Neural cell (in vitro differentiated cells): ENCODE measurements around the gene DDX50. TPM values are rescaled to one million over a fixed set of nuclear protein-coding genes. Genes with fewer than 3 reads are reported as not detected.
"Not testable (repeated sequence)": the region's sequence is repeated elsewhere in the genome, so short reads cannot be mapped to it uniquely, and the experiment has no call there.

Experiments
- H2AFZ ChIP-seq: fragments of 200-600, 300-800 bp; sonication (generic), shearing (Covaris generic); 2 replicates; pipeline ENCODE4 v1.6.0; 2014; ENCODE audit warnings: low read depth, mild to moderate bottlenecking, antibody characterized with exemption, low read length, moderate library complexity
- H3F3A ChIP-seq: fragments of 200-600 bp; shearing (Covaris generic); 2 replicates; pipeline ENCODE4 v1.6.1; 2016; ENCODE audit warnings: mild to moderate bottlenecking, moderate library complexity, mixed read lengths, antibody characterized with exemption, low read length; ENCODE audit not compliant: insufficient read depth, poor library complexity, severe bottlenecking
- H3K27ac ChIP-seq: fragments of 200-600, 300-800 bp; sonication (generic), shearing (Covaris generic); 2 replicates; pipeline ENCODE4 v1.5.1; 2014; ENCODE audit warnings: mild to moderate bottlenecking, low read length, moderate library complexity
- H3K27me3 ChIP-seq: fragments of 300-800, 200-600 bp; sonication (generic), shearing (Covaris generic); 2 replicates; pipeline ENCODE4 v1.6.0; 2014; ENCODE audit warnings: mild to moderate bottlenecking, low read depth, low read length, moderate library complexity; ENCODE audit not compliant: insufficient read depth
- H3K36me3 ChIP-seq: fragments of 300-800, 200-600 bp; sonication (generic), shearing (Covaris generic); 2 replicates; pipeline ENCODE4 v1.5.1; 2014; ENCODE audit warnings: mild to moderate bottlenecking, antibody characterized with exemption, low read length, moderate library complexity; ENCODE audit not compliant: insufficient read depth
- H3K4me2 ChIP-seq: fragments of 300-800, 200-600 bp; sonication (generic), shearing (Covaris generic); 2 replicates; pipeline ENCODE4 v1.6.0; 2014; ENCODE audit warnings: mild to moderate bottlenecking, low read length
- H3K4me3 ChIP-seq: fragments of 300-800, 200-600 bp; sonication (generic), shearing (Covaris generic); 2 replicates; pipeline ENCODE4 v1.5.1; 2014; ENCODE audit warnings: mild to moderate bottlenecking, low read length, moderate library complexity
- H3K79me2 ChIP-seq: fragments of 200-600 bp; shearing (Covaris generic); replicated peaks from 2 replicates; pipeline ENCODE4 v1.6.0; 2014; ENCODE audit warnings: mild to moderate bottlenecking, low read length, moderate library complexity; ENCODE audit not compliant: insufficient read depth
- H3K9ac ChIP-seq: fragments of 300-800, 200-600 bp; sonication (generic), shearing (Covaris generic); 2 replicates; pipeline ENCODE4 v1.6.1; 2016; ENCODE audit warnings: mild to moderate bottlenecking, low read length, mixed read lengths
- H3K9me2 ChIP-seq: fragments of 200-600 bp; shearing (Covaris generic); 2 replicates; pipeline ENCODE4 v1.6.1; 2016; ENCODE audit warnings: mild to moderate bottlenecking, low read length, mixed read lengths; ENCODE audit not compliant: insufficient read depth
- H3K9me3 ChIP-seq: fragments of 200-600, 300-800 bp; sonication (generic), shearing (Covaris generic); 2 replicates; pipeline ENCODE4 v1.6.1; 2016; ENCODE audit warnings: mild to moderate bottlenecking, mixed run types, low read length, moderate library complexity, mixed read lengths
- H4K20me1 ChIP-seq: fragments of 200-600 bp; shearing (Covaris generic); 2 replicates; pipeline ENCODE4 v1.6.1; 2016; ENCODE audit warnings: mild to moderate bottlenecking, mixed run types; ENCODE audit not compliant: insufficient read depth
- EP300 ChIP-seq: fragments of 450-650 bp; conservative IDR thresholded peaks from 2 replicates; pipeline ENCODE4 v1.6.1; 2014; ENCODE audit warnings: antibody characterized with exemption, mild to moderate bottlenecking, moderate library complexity; ENCODE audit not compliant: poor library complexity, severe bottlenecking
- EZH2 ChIP-seq: fragments of 200-600, 300-800 bp; shearing (Covaris generic), sonication (generic); IDR thresholded peaks from 2 replicates; pipeline ENCODE4 v1.6.1; 2014; ENCODE audit warnings: antibody characterized with exemption, low read length, borderline replicate concordance, mild to moderate bottlenecking; ENCODE audit not compliant: insufficient read depth, poor library complexity, severe bottlenecking
- MXI1 ChIP-seq: fragments of 450-650 bp; conservative IDR thresholded peaks from 2 replicates; pipeline ENCODE4 v1.6.1; 2014; ENCODE audit warnings: antibody characterized with exemption, mild to moderate bottlenecking; ENCODE audit not compliant: poor library complexity, severe bottlenecking
- POLR2AphosphoS5 ChIP-seq: IDR thresholded peaks from 2 replicates; pipeline ENCODE4 v1.6.1; 2012
- RAD21 ChIP-seq: fragments of 450-650 bp; conservative IDR thresholded peaks from 2 replicates; pipeline ENCODE4 v1.6.1; 2014; ENCODE audit warnings: antibody characterized with exemption, mild to moderate bottlenecking, moderate library complexity
- SMC3 ChIP-seq: fragments of 450-650 bp; conservative IDR thresholded peaks from 2 replicates; pipeline ENCODE4 v1.6.1; 2014; ENCODE audit warnings: antibody characterized with exemption, mild to moderate bottlenecking, moderate library complexity; ENCODE audit not compliant: poor library complexity
- TAF1 ChIP-seq: IDR thresholded peaks from 2 replicates; pipeline ENCODE4 v1.6.1; 2012; ENCODE audit warnings: low read depth
- polyA plus RNA-seq: library from polyadenylated mRNA; depleted of rRNA; stranded (reverse); fragments of >200 nt; gene quantifications from 2 replicates; pipeline ENCODE4 v1.2.3, GENCODE V29; 2014
- TF ChIP-seq, protein P1 (sequence below): fragments of 450-650 bp; IDR thresholded peaks from 2 replicates; pipeline ENCODE4 v1.5.1; 2014; ENCODE audit warnings: antibody characterized with exemption, mild to moderate bottlenecking, moderate library complexity; ENCODE audit not compliant: poor library complexity, severe bottlenecking
- TF ChIP-seq, protein P2 (sequence below): IDR thresholded peaks from 2 replicates; pipeline ENCODE4 v1.6.1; 2012; ENCODE audit warnings: borderline replicate concordance

Gene DDX50
- polyA plus RNA-seq, 1 donor from 2014 or later = 51.1 TPM

GRCh38 chr10:68864611-68865010 lies 36.5 kb upstream of the DDX50 start:
- TF ChIP-seq SMC3 (no peak), RAD21 (no peak), EP300 (no peak), TAF1 (no peak), POLR2AphosphoS5 (no peak), MXI1 (no peak), EZH2 (no peak)
- TF ChIP-seq, protein P1, sequence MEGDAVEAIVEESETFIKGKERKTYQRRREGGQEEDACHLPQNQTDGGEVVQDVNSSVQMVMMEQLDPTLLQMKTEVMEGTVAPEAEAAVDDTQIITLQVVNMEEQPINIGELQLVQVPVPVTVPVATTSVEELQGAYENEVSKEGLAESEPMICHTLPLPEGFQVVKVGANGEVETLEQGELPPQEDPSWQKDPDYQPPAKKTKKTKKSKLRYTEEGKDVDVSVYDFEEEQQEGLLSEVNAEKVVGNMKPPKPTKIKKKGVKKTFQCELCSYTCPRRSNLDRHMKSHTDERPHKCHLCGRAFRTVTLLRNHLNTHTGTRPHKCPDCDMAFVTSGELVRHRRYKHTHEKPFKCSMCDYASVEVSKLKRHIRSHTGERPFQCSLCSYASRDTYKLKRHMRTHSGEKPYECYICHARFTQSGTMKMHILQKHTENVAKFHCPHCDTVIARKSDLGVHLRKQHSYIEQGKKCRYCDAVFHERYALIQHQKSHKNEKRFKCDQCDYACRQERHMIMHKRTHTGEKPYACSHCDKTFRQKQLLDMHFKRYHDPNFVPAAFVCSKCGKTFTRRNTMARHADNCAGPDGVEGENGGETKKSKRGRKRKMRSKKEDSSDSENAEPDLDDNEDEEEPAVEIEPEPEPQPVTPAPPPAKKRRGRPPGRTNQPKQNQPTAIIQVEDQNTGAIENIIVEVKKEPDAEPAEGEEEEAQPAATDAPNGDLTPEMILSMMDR = no peak
- TF ChIP-seq, protein P2, sequence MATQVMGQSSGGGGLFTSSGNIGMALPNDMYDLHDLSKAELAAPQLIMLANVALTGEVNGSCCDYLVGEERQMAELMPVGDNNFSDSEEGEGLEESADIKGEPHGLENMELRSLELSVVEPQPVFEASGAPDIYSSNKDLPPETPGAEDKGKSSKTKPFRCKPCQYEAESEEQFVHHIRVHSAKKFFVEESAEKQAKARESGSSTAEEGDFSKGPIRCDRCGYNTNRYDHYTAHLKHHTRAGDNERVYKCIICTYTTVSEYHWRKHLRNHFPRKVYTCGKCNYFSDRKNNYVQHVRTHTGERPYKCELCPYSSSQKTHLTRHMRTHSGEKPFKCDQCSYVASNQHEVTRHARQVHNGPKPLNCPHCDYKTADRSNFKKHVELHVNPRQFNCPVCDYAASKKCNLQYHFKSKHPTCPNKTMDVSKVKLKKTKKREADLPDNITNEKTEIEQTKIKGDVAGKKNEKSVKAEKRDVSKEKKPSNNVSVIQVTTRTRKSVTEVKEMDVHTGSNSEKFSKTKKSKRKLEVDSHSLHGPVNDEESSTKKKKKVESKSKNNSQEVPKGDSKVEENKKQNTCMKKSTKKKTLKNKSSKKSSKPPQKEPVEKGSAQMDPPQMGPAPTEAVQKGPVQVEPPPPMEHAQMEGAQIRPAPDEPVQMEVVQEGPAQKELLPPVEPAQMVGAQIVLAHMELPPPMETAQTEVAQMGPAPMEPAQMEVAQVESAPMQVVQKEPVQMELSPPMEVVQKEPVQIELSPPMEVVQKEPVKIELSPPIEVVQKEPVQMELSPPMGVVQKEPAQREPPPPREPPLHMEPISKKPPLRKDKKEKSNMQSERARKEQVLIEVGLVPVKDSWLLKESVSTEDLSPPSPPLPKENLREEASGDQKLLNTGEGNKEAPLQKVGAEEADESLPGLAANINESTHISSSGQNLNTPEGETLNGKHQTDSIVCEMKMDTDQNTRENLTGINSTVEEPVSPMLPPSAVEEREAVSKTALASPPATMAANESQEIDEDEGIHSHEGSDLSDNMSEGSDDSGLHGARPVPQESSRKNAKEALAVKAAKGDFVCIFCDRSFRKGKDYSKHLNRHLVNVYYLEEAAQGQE = no peak
- Histone ChIP-seq H3K27me3 (no peaks in the 10 kb centered on the region), H3K79me2 (no peaks in the 10 kb centered on the region), H3K4me2 (no peak overlapping the region), H3K9ac (no peak overlapping the region), H3K36me3 (no peaks in the 10 kb centered on the region), H2AFZ (no peak overlapping the region), H4K20me1 (no peaks in the 10 kb centered on the region), H3K9me2 (no peaks in the 10 kb centered on the region), H3K4me3 (no peak overlapping the region), H3F3A (no peaks in the 10 kb centered on the region), H3K9me3 (no peaks in the 10 kb centered on the region), H3K27ac (no peak overlapping the region)

DNA sequence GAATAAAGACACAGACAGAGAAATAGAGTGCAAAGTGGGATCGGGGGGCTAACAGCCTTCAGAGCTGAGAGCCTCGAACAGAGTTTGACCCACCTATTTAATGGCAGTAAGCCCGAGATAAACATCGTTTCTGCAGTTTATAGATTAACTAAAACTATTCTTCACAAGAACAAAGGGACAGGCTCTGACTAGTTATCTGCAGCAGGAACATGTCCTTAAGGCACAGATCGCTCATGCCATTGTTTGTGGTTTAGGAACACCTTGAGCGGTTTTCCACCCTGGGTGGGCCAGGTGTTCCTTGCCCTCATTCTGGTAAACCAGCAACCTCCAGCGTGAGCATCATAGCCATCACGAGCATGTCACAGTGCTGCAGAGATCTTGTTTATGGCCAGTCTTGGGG lies 32.9 kb upstream of the DDX50 start:
- not testable (repeated sequence) for H4K20me1 ChIP-seq, H3K4me2 ChIP-seq, H3K27ac ChIP-seq, H3K36me3 ChIP-seq, H3K9me2 ChIP-seq, H3K27me3 ChIP-seq, H3F3A ChIP-seq, H3K4me3 ChIP-seq, H2AFZ ChIP-seq, H3K9ac ChIP-seq, H3K9me3 ChIP-seq, H3K79me2 ChIP-seq

DNA sequence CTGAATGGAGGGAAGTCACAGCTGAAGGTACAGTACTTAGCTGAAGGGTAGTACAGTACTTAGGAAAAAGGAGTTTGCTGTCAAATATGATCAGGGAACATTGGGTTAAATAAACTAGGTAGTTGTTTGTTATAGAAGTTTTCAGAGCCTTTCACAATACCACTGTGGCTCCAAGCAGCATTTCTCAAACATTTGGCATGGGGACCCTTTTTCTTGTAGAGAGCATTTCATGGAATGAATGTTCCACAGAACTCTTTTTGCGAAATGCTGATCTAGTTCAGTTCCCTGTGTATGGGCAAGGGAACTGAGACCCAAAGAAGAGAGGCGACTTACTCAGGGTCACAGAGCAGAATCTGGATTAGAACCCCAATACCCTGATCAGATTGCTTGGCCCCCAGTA lies 31.5 kb upstream of the DDX50 start:
- Histone ChIP-seq H3K27me3 (no peaks in the 10 kb centered on the region), H3F3A (no peaks in the 10 kb centered on the region), H4K20me1 (no peaks in the 10 kb centered on the region), H3K4me3 (no peak overlapping the region), H2AFZ (no peak overlapping the region), H3K36me3 (no peaks in the 10 kb centered on the region), H3K4me2 (no peak overlapping the region), H3K9me3 (no peaks in the 10 kb centered on the region), H3K79me2 (no peaks in the 10 kb centered on the region), H3K9me2 (no peaks in the 10 kb centered on the region), H3K9ac (no peak overlapping the region), H3K27ac (no peak overlapping the region)
- TF ChIP-seq, protein P2 = no peak
- TF ChIP-seq EP300 (no peak), RAD21 (no peak), EZH2 (no peak), SMC3 (no peak), POLR2AphosphoS5 (no peak), TAF1 (no peak), MXI1 (no peak)
- TF ChIP-seq, protein P1 = no peak
